ENCODE results near the gene MPPED2.

The MPPED2 gene

DNA sequence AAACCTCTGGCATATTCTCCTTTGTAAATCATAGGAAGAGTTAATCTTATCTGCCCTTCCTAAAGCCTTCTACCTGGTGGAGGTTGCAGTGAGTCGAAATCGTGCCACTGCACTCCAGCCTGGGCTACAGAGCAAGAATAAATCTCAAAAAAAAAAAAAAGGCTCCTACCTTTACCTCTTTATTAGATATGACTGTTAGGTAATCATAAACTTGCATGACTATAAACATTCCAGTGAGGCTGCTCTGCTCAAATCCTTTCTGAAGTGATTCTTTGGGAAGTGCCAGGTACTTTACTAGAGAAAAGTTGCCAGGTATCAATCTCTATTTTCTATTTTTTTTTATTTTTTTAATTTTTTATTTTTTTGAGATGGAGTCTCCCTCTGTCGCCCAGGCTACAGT lies 59.6 kb downstream of the MPPED2 start:
- DNase-seq: no peak

GRCh38 chr11:30522536-30523243 lies 63.5 kb downstream of the MPPED2 start:
- no peak for DNase-seq

DNA sequence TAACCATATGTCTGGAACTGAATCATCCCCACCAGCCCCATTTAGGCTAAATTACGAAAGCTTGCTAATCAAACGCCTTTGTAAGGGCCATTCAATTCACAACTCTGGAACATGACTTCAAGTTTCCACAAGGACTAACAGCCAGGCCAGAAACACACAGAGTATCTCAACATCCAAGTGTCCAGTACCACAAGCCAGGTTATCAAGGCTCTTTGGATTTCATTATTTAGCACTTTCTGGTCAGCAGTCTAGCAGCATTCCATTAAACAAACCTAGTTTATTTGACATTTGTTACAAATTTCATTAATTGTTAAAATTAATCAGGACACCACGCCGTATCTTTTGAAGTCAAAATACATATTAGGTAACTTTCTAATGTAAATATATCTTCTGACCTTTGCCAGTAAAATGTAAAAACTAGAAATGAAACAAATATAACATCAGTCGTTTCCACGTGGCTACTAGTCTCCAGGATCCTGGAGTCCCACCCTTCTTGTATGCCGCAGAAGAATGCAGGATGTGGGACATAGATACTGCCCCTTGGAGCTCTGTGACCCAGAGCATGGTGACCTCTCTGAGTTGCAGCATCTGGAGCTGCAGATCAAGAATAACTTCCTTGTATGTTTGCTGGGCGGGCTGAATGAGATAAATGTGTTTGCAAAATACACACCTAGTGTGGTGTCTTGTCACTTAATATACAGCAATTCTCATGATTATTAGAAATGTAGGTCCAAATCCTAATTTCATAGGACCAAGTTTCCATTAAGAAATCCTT lies 64.7 kb downstream of the MPPED2 start:
- DNase-seq: no peak

GRCh38 chr11:30513087-30513486 lies 73.1 kb downstream of the MPPED2 start:
- DNase-seq: no peak

GRCh38 chr11:30511408-30511807 lies 74.7 kb downstream of the MPPED2 start:
- no peak for DNase-seq

GRCh38 chr11:30510750-30511149 lies 75.4 kb downstream of the MPPED2 start:
- DNase-seq: no peak

DNA sequence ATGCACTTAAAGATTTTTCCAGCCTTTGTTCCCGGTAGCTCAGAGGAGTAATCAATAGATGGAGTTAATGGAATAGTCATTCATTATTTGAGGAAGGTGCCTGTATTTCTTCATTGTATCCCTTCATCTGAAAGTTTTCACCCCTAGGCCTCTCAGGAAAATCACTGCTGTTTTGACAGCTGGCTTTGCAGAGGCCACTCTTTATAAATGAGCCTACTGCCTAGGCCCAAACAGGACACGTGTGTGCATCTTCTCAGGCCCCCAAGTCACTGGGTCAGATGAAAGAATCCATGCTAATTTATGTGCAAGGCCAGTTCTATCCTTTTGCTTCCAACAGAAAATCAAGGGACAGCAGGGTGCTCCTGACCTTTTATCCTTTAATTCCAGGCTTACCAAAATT lies 76.8 kb downstream of the MPPED2 start:
- DNase-seq: no peak

- no peak for DNase-seq
Measured at GRCh38 chr11:30508594-30508993, 77.6 kb downstream of the MPPED2 start.

GRCh38 chr11:30505603-30506002 lies 80.5 kb downstream of the MPPED2 start:
- no peak for DNase-seq

- DNase-seq: no peak
Measured at GRCh38 chr11:30504468-30504867, 81.7 kb downstream of the MPPED2 start.

GRCh38 chr11:30503156-30503555 lies 83.0 kb downstream of the MPPED2 start:
- DNase-seq: no peak

DNA sequence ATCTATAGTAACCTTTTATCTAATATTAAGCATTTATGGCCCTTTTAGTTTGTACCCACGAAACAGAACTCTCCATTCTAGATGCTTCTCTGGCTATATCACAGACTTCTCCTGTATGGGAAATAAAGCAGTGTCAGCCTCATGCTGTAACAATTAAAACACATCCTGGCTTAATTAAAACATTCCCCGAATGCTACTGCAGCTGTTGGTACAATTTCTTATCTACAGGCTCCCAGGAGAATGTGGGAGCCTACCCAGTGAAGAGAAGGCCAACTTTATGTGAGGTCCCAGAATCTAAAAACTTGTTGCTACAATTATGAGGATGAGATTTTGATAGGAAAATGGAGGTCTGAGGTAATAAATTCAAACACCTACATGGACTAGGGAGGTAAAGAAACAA lies 83.8 kb downstream of the MPPED2 start:
- DNase-seq: no peak

- no peak for DNase-seq
Measured at GRCh38 chr11:30501744-30502143, 84.4 kb downstream of the MPPED2 start.

DNA sequence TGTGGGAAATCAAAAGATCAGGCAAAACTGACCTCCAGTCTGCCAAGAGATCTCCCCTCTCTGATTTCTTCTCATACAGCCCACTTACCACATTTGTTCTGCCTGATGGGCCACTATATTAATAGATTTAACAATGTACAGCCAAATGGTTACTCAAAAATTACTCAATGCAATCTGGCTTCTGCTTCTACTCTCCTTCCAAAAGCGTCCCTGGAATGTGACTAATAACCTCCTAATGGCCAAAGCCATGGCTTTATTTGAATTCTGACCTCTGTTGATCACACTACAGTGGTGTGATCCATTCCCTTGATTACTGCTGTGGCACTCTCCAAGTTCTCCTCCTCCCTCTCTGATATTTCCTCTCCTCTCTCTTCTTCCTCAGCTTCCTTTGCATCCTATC lies 86.2 kb downstream of the MPPED2 start:
- no peak for DNase-seq

- DNase-seq: no peak
Measured at GRCh38 chr11:30497600-30497999, 88.6 kb downstream of the MPPED2 start.

- DNase-seq: no peak
Measured at GRCh38 chr11:30496935-30497334, 89.2 kb downstream of the MPPED2 start.

DNA sequence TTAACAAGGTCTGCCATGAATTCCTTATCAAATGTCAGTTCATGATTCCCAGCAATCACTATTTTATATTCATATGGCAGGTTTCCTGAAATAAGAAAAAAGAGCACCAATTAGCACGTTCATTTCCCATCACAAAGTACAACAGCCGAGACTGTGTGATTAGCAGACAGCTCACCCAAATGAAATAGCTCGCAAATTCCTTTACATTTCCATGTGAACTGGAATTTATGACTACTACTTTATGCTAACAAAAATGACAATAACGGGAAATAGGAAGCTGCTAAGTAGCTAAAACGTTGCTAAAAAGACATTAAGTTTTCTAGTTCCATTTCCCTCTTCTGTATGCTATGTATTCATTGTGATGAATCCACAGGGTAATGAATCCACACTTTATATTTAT lies 90.7 kb downstream of the MPPED2 start:
- DNase-seq: no peak

DNA sequence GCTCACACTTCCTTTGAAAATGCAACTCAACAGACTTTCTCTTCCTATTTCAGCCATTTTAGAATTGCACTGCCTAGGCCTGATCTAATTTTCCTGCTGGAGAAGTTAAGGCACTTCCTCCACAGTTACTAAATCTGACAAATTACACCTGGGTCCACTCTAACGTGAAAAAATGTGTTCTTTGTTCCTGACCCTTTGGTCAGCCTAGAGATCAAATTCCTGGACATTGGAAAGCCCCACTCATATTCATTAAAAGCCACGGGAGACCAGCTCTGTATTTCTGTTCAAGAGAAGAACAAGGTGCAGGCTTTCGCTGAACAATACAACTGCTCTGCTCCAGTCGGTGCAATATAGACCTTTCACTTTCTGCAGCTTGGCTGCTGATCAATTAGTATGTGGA lies 96.6 kb downstream of the MPPED2 start:
- no peak for DNase-seq

DNA sequence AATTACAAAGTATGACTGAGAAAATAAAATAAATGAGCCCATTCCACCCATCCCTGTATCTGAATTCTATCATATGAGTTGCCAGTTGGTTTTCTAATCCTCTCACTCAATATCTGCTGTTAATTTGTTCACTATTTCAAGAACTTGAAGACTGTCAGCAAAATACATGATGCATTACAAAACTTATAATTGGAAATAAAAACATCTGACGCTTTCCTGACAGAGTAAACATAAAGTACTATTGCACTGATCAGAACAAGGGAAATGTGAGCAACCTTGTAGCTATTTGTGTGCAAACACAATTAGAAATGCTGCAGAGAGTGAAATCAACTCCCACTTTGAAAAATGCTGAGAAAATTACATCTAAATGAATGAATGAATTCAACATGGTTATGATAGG lies 97.1 kb downstream of the MPPED2 start:
- DNase-seq: no peak

DNA sequence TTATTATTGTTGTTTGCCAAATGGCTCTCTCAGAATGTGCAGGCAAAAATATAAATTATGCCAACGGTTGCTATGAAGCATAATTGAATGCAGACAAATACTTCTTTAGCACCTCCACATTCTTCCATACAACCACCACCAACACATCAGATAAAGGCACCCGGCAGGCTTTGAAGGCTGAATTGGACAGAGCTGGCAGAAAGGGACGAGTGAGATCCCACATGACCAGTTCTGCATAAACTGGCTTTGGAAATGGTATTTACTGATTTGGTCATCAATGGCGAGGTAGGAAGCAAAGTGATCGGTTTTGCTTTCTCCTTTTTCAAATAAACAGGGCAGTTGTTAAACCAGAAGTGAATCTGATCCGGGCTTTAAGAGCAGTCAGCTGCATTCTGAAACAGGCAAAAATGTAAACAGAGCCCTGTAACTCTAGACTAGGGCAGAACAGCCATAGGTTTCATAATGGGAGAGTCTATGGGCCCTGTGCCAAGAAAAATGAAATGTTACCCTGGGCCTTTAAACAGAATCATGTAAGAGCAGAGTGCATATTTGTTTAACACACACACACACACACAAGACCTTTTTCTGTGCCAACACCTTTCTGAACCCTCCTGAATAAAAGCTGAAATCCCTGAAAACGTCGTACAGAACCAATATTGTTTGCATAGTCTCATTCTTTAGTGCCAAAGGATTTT lies 97.7 kb downstream of the MPPED2 start:
- no peak for DNase-seq

DNA sequence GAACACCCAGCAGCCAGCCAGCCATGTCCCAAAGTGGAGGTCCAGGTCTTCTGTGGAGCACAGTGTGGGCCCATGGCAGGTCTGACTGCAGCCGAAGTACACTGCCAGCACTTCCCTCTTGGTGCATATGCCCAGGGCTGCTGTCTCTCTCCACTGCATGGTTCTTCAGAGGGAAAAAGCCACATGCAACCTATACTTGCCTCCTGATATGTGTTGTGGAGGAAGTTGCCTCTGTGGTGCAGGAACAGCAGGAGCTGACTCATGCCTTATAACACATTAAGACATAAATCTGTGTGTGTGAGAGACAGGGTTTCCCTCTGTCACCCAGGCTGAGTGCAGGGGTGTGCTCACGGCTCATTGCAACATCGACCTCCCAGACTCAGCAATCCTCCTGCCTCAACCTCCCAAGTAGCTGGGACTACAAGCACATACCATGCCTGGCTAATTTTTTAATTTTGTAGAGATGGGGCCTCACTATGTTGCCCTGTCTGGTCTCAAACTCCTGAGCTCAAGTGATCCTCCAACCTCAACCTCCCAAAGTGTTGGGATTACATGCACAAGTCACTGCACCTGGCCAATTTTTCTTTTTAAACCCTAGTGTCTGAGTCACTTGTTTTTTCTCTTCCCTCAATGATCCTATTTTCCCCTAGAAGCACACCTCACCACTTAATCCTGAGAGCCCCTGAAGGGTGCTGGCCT lies 98.8 kb downstream of the MPPED2 start:
- DNase-seq: no peak

DNA sequence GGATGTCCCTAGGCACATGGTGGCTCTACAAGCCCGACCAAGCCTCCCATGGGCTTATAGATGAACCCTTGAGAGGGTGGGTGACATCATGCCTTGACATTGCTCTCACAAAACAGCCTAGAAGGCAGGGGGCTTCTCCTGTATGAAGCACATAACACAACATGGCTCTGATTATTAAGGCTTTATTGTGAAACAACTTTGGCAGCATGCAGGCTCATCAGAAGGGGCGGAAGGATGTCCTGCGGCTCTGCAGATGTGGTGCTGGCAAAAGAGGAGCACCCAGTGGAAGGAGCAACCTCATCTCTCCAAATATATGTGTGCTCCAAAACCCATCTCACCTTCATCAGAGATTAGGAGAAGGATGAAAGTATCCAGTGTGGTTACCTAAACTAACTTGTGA lies 100.4 kb downstream of the MPPED2 start:
- DNase-seq: no peak

- no peak for DNase-seq
Measured at GRCh38 chr11:30485222-30485621, 100.9 kb downstream of the MPPED2 start.
